Left renal cortex interstitium (tissue), 4 donors: ENCODE measurements around the gene CEP63. TPM values are rescaled to one million over a fixed set of nuclear protein-coding genes. Genes with fewer than 3 reads are reported as not detected.

Experiments
- DNase-seq, 4 donors: peaks; one replicate each; pipeline ENCODE4 v3.0.0-alpha.2; 2013; ENCODE audit warnings: low read depth in 4 of 4, low spot score in 2 of 4, missing footprints in 1 of 4
- polyA plus RNA-seq, 4 donors: library from polyadenylated mRNA; unstranded; fragments of 120-200 nt; gene quantifications; one replicate each; pipeline ENCODE4 v1.2.1, GENCODE V29; 2013; ENCODE audit not compliant: insufficient read length in 4 of 4

The CEP63 gene
- polyA plus RNA-seq, 4 donors, result 28.7 to 38.1 (median 36.5) TPM

DNA sequence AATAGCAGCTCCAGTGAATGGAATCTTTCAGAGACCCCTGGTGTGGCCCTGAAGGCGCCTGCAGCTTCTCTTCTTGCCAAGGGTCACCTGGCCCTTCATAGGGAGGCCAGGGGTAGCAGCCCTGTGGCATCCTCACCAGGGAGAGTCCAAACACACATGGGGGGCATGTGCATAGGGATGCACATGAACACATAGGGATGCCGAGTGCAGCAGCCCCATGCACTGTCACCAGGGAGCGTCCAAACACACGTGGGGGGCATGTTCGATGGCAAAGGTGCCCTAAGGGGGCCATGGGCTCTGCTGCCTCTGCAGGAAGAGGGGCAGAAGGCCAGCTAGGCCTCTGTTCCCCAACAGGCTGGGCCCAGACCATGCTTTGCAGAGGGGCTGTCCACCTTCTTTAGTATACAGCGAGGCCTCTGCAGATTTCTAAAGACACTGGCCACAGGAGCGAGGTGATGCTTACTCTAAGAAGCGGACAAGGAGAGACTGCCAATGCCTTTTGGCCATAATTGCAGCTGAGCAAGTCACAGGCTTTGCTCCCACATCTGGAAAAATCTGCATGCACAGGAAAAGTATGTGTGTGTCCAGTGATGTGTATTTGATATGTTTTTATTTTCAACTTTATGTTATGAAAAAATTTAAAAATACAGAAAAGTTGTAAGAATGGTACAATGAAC lies 21.0 kb upstream of the CEP63 start:
- no peak for DNase-seq

DNA sequence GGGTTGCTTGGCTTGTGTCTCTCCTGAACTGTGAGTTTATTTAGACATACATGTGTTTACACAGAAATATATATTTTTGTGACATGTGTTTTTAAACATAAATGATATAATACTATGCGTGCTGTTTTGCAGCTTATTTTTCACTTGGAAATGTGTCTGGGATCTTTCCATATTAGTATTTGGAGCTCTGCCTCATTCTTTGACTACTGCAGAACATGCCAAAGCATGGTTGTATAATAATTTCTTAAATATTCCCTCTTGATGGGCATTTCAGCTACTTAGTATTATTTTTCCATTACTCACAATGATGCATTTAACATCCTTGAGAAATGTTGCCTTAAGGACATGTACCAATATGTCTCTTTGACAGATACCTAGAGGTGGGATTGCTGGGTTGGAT lies 19.5 kb upstream of the CEP63 start:
- no peak for DNase-seq

DNA sequence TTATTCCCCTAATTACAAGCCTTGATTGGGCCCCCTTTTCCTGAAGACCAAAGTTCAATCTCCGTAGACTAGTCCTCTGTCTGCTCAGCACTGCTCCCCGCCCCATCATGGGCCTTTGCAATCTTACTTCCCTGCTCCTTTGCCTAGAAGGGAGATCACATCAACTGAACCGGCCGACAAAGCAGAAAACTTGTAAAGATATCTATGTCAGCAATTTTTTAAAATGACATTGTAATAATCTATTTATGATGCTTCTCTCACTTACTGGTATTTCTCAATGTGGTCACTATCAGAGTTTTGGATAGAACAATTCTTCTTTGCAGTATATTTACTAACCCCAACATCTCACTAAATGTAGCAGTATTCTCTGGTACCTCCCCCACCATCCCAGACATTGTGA lies 17.3 kb upstream of the CEP63 start:
- no peak for DNase-seq

DNA sequence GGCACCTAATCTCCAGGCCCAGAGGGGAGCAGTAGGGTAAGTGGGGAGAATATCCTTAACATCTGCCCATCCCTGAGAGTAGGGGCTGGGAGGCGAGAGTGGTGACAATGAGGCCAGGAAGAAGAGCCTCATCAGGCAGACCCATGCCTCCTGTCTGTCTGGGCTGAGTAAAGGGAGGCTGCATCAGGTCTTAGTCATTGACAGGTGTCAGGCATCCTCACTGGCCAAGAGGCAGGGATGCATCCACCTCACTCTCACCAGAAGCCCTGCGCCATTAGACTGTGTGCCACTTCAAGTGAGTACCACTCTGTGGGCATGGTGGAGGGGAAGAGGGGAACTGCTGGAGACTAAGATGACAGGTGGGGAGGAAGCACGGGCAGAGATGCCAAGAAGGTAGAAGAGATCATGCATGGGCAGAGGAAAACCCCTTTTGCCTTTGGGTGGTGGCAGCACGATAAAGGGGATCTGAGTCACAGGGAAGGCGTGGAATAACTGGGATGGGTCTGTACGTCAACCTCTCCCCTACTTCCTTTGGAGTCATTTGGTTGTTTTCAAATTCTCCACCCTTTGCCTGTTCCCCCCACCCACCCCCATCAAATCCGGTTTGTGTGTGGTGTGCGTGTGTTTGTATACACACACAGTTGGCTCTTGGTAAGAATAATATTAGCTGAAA lies 14.2 kb upstream of the CEP63 start:
- no peak for DNase-seq

DNA sequence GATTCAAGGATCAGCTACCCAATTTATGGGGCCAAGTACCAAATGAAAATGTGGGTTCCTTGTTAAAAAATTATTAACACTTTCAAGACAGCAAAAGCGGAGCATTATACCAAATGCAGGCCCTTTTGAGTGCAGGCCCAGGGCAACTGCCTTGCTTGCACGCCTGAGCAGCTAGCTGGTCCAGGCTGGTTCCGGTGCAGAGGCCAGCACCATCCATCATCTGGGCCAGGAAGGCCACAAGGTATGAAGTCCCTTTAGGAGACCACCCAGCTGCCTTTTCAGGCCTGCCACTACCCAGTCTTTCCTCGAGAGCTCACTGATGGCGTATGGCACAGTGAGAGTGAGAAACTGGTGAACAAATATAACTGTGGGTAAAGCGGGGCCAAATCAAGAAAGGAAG lies 13.0 kb upstream of the CEP63 start:
- no peak for DNase-seq

DNA sequence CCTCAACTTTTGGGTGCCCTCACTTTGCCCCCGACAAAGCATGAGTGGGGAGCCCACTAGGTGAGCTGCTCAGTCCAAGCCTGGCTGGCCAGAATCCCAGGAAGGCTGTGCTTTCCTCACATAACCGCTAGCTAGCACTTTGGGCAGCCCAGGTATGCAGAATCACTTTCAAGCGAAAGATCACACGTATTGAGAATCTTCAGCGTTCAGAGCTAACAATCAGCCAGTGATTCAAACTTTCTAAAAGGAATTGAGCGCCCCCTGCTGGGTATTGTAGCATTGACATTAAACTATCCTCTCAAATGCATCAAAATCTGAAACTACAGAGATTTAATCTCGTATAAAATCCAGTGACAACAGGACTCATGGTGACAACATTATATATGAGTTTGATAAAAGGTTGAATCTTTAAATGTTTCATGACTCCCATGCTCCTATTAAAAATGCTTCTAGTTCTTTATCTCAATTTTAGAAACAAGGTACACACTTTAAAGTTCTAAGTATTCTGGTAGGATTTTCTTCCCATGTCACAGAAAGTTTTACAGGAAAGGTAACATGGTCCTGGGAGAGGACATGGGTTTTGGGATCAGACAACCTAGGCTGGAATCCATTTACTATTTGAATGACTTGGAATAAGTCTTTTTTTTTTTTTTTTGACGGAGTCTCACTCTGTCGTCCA lies 11.8 kb upstream of the CEP63 start:
- DNase-seq, result peak in 2 of 4 donors; percentile 63 to 77

DNA sequence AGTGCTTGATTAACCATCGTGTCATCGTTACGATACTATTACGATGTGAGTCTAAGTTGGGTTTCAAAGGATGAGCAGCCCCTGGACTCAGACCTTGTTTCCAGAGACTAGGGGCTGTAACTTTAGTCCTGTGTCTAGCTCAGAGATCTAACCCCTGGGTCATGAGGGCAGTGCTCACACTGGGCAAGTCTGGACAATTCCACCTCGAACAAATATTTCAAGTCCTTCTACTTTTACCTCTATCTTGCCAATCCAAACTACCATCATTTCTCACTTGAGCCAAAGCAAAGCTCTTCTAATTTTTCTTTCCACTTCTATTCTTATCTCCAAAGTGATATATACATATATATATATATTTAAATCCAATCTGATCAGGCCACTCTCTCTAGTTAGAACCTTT lies 10.9 kb upstream of the CEP63 start:
- no peak for DNase-seq

DNA sequence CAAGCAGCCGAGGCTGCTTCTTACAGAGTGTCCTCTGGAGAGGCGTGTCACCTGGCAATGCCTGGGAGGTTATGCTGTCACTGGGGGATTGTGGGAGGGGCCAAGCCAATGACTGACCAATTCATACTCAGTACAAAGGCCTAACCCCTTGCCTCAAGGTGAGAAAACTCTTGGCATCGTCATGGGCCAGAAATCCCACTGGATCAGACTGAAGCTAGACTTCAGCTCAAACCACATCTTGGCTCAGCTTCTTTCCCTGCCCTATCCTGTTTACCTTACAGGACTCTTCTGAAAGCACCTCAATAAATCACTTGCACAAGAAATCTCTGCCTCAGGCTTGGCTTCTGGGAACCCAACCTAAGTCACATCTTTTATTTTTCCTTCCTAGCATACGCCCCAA lies 9.6 kb upstream of the CEP63 start:
- DNase-seq, result no peak

DNA sequence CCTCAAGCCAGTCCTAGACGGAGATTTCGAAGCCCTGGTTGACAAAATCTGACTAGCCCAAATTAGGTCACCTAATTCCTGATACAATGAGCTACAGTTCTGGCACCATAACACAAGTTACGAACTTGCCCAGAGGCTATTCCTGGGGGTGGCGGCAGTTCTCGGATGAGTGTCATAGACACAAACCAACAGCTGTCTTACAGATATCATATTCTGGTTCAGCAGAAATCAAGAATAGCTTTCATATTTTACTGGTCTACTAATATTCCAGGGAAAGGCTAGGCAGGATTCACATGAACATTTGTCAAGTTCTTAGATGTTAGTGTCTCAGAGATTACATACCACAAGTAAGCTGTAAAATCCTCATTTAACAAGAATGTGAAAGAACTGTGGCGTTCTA lies 8.9 kb upstream of the CEP63 start:
- no peak for DNase-seq

DNA sequence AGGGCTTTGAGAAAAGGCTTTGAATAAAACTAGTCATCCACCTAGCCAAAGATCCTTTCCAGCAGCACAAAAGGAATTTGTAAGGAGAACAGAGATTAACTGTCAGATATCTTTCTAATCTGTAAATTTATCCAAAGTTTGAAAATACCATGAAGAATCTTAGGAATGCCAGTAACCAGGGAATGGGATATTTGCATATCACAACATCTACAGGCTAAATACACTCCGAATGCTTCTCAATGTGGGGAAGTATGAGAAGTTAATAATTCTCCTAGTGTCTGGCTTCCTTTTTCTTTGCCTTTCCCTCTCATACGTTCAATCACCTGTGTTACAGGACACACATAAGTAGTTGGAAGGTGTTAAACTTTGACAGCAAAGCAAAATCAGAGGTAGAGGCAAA lies 7.9 kb upstream of the CEP63 start:
- DNase-seq, result no peak

DNA sequence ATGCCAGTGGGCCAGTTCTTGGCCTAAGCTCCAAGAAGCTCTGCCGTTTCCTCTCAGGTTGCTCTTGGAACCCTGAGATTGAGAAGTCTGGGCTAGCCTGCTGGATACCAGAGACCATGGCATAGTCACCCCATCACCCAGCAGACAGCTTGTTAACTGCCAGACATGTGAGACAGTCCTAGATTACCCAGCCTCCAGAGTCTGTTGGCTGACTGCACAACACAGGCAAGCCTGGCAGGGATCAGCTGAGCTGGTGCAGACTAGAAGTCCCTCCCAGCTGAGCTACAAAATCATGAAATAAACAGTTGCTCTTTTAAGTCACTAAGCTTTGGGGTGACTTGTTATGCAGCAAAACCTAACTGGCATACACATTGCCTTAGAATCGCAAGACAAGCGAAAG lies 5.3 kb upstream of the CEP63 start:
- DNase-seq, result no peak

DNA sequence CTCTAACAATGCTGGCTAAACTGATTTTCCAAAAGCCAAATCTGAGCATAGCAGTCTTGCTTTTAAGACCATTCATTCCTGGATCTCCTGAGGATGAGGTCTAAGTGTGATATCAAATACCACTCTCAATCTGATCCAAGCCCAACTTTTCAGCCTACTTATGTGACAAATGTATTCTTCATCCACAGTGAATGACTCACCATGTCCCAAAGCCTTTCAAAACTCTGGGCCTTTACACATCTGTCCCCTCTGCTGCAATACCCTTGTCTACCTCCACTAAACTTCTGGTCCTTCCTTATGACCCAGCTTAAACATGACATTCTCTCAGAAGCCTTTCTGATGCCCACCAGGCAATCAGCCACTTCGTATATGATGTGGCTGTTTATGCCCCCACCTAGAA lies 4.7 kb upstream of the CEP63 start:
- DNase-seq, result no peak

DNA sequence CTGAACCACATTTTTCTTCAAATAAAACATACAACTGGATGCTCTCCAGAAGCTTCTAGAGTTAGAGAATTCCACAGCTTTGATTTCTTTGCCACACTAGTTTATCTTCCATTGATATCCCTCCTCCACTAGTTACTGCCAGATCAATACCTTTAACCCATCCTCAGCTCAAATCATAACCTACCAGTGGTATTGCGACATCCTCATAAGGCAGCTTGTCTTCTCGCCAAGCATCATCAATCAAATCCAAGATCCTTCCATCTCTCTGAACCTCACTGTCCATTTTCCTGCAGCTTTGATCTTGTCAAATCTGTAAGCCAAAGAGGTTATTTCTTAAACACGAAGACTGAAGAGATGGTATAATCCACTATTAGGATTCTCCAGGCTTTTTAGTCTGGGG lies 3.2 kb upstream of the CEP63 start:
- DNase-seq, result no peak

DNA sequence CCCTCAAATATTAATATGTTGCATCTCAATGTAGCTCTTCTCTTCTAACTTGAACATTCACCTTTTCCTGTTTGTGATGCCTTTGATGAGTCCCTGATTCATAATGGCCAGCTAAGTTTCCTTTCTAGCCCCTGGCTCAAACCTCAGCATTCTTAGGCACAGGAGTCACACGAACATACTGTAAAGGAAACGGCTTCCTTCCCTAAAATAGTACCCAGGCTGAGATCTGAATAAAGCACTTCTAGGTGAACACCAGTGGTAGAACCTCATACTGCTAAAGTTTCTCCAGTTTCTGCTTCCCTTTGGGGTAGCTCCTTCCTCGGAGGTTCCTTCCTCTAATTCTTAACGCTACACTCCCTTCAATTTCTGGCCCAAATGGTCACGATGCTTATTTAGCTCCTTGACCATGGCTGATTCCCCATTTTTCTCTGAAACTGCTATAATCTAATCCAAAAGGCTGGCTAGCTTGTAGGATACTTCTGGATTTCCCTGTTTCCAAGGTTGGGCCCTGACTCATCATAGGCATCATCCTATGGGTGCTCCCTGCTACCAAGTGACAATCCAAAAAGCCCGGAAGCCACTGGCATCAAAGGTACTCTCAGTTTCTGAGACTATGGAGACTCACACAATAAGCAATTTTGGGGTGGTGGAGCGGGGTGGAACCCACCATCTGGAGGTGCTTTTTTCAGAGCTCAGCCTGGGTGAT lies 2.5 kb upstream of the CEP63 start:
- DNase-seq, result no peak

DNA sequence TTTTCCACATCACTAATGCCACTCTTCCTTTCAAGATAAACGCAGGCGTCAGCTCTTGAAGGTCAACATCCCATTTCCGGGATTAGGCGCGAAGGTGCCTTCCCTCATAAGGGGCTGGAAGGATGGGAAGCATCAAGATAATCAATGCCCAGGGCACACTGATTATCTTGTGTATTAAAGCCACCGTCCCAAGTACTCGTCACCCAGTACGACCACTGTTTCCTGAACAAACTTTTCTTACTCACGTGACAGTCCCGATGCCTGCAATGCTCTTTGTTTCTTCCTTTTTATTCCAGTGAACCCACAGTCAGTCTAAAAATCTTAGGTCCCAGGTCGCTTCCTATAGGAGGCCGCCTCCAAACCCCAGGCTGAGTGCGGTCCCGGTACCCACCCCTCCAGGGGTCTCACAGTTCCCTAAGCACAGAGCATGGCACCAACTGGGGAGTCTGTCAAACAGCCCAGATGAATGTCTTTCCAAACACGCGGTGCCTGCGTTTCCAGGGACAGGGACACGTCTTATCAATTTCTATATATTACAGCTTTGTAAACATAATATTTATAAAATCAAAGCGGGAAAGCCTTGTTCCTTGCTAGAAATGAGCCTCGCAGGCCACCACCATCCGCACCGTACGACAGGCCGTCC lies 661 bp upstream of the CEP63 start:
- no peak for DNase-seq

DNA sequence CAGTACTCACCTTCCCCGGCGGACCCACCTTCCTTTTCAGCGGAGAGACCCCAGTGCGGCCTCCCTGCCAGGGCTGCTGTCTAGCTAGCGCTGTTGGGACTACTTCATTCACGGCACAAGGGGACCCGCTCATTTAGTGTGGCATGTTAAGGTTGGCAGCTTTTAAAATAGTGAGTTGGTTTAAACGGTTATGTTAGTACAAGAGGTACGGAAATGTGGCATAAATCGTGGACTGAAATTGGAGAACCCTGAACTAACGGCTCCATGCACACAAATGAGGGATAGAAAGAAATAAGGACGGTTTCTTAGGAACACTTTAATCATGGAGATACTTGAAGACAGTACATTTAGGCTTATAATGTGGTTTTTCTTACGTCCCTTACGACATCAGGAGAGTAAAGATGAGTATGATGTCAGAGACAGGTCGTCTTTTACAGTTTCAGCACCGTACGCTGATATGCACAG lies 752 bp downstream of the CEP63 start:
- DNase-seq, result no peak

DNA sequence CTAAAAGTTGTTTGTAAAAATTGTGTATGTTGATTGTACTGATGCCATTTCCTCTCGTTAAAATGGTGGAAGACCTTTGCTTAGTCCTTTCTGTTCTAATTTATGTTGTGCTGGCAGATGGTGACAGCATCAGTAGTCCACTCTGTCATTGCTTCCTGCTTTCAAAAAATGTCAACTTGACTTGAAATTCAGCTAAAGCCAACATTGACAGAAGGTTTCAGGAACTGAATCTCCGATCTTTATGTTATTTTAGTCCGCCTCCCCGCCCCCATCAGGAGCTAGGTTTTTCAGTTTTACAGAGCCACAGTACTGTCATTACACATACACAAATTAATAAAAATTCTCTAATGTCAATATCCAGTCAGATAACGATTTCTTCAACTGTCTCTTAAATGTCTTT lies 1.5 kb downstream of the CEP63 start:
- DNase-seq, result no peak

DNA sequence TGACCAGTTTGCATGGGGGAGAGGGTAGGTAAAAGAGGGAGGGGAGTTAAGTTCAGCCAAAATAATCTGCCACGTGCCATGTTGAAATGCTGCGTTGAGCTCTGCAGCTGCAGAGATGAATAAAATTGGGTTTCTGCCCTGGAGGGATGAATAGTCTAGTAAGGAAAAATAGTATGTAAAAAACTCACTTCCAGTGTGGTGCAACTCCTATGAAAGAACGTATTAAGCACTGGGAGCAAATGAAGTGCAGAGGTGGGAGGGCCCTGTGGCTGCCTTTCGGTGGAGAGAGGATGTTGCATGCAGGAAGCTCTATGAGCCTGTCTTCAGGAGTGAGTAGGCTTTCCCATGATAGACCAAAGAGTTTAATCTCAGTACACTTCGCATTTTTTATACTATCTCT lies 8.6 kb downstream of the CEP63 start:
- no peak for DNase-seq

DNA sequence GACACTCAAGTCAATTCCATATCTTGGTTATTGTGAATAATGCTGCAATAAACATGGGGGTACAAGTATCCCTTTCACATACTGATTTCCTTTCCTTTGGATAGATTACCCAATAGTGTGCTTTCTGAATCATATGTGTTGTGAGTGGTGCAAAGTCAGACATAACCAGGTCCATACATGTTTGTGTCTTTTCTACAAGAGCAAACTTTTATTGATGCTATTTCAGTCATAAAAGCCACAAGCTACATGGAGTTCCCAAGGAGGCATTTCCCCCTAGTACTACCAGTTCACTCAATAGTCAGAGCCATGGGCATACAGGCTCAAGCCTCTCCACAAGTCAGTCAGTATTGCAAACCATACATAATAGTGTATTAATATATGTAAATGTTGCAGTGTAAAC lies 10.1 kb downstream of the CEP63 start:
- no peak for DNase-seq

DNA sequence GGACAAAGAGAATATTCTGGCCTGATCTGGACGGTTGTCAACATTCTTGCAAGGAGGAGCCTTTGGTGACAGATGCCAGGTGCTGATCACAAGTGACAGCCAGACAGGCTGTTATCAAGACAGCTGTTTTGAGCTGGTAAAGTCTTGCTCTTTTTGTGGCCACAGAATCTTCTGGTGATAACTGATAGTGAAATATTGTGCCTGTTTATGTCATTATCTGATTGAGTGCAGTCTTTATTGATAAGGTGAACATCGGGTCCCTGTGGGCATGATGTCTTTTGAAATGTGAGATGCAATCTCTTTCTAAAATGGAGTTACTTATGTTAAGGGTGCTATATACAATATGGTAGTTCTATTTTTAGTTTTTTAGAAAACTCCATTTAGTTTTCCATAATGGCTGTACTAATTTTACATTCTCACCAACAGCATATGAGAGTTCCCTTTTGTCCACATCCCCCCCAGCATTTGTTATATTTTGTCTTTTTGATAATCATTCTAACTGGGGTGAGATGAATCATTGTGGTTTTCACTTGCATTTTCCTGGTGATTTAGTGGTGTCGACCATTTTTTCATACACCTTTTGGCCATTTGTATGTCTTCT lies 10.7 kb downstream of the CEP63 start:
- DNase-seq, result no peak

DNA sequence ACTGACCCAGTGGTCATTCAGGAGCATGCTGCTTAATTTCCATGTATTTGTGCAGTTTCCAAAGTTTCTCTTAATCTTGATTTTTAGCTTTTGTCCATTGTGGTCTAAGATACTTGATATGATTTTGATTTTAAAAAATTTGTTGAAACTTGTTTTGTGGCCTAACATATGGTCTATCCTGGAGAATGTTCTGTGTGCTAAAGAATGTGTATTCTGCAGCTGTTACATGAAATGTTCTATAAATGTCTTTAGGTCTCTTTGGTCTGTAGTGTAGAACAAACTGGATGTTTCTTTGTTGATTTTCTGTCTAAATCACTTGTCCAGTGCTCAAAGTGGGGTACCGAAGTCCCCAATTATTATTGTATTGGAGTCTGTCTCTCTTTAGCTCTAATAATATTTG lies 17.4 kb downstream of the CEP63 start:
- no peak for DNase-seq
